Muscle of leg (tissue), 11 donors: Measurements from ENCODE around the gene HYDIN. TPM values are rescaled to one million over a fixed set of nuclear protein-coding genes. Genes with fewer than 3 reads are reported as not detected.

Experiments used
- DNase-seq: peaks from one replicate; pipeline ENCODE4 v3.0.0; 2013
- H3K27ac ChIP-seq: one replicate; pipeline ENCODE4 v1.5.1; 2013; ENCODE audit warnings: mild to moderate bottlenecking, low read length, control low read depth
- H3K27me3 ChIP-seq: one replicate; pipeline ENCODE4 v1.6.1; 2013; ENCODE audit warnings: low read length; ENCODE audit not compliant: control insufficient read depth, insufficient read depth
- H3K36me3 ChIP-seq: one replicate; pipeline ENCODE4 v1.6.1; 2013; ENCODE audit warnings: low read length; ENCODE audit not compliant: control insufficient read depth, insufficient read depth
- H3K4me1 ChIP-seq: one replicate; pipeline ENCODE4 v1.6.1; 2013; ENCODE audit warnings: low read length; ENCODE audit not compliant: control insufficient read depth, insufficient read depth
- H3K4me3 ChIP-seq: one replicate; pipeline ENCODE4 v1.5.1; 2013; ENCODE audit warnings: low read length, control low read depth
- H3K9me3 ChIP-seq: replicated peaks from 2 replicates; pipeline ENCODE4 v1.6.1; 2013; ENCODE audit warnings: low read depth, low read length; ENCODE audit not compliant: control insufficient read depth
- WGBS: methylation state at CpG from one replicate; pipeline ENCODE4 v1.1.5; 2013; ENCODE audit warnings: missing lambda C conversion rate; ENCODE audit not compliant: insufficient coverage; 5-methylcytosine and 5-hydroxymethylcytosine counted together
- polyA plus RNA-seq, 8 donors: library from polyadenylated mRNA; unstranded; fragments of 120-200 nt; gene quantifications; one replicate each; pipeline versions ENCODE4 v1.2.1 to v1.2.3, GENCODE V29; 2013; ENCODE audit warnings: inconsistent platforms in 1 of 8, low replicate concordance in 1 of 8; ENCODE audit not compliant: insufficient read length in 8 of 8, insufficient read depth in 1 of 8
- total RNA-seq: library from RNA; stranded (reverse); fragments of 120-200 nt; gene quantifications from one replicate; pipeline ENCODE4 v1.2.4, GENCODE V29; 2013

The HYDIN gene
- total and polyA plus RNA-seq, 9 donors = 0.57 to 3.2 (median 1.5) TPM

DNA sequence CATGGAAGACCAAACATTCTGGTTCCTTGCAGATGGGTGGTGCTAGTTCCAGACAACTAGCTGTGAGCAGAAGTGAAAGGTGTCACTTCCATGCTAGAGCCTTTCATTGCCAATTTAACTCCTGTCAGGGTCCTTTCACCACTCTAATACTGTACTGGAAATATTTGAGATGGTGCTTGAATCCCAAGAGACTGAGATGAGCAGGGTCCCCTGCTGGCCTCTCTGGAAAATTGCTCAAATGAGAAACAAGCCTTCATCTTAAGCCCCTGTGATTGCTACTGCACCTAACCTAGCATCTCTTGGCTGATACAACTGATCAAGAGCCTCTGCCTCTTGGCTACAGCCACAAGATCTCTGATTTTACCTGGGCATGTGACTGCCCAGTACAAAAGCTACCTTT is 422.2 kb downstream of the HYDIN start:
- Histone ChIP-seq H3K36me3 (no peaks in the 10 kb centered on the region), H3K4me3 (no peak overlapping the region), H3K27ac (no peak overlapping the region), H3K27me3 (peaks cover 5% of the 10 kb centered on the region), H3K4me1 (no peaks in the 10 kb centered on the region), H3K9me3 (no peaks in the 10 kb centered on the region)
- no peak for DNase-seq

DNA sequence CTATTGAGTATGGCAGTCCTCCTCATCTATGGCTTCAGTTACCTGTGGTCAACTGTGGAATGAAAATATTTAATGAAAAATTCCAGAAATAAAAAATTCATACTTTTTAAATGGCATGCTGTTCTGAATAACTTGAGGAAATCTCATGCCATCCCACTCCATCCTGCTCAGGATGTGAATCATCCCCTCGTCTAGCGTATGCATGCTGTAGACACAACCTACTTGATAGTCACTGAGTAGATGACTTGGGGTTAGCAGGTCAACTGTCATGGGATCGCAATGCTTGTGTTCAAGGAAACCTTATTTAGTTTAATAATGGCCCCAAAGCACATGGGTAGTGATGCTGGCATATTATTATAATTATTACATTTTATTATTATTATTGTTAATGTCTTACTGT is 424.7 kb downstream of the HYDIN start:
- Histone ChIP-seq H3K4me1 (peaks cover 3% of the 10 kb centered on the region), H3K27me3 (peaks cover 5% of the 10 kb centered on the region), H3K27ac (no peak overlapping the region), H3K4me3 (no peak overlapping the region), H3K36me3 (no peaks in the 10 kb centered on the region), H3K9me3 (no peaks in the 10 kb centered on the region)
- no CpG with 5 or more reads among the region's 3 CpGs for WGBS
- no peak for DNase-seq

DNA sequence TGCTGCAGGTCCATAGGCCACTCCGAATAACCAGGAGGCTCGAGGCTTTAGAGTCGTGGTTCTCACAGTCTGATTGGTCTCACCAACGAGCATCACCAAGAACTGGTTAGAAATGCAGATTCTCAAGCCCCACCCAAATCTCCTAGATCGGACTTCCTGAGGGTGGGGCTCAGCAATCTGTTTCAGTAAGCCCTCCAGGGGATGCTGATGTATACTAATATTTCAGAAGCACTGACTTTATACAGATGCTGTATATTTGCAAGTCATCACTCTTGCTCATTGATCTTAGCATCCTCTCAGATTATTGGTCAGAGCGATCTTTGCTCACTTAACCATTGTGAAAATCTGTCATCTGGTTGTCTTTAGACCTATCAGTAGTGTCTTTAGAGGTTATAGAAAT is 425.1 kb downstream of the HYDIN start:
- Histone ChIP-seq H3K27ac (no peak overlapping the region), H3K4me3 (no peak overlapping the region), H3K36me3 (no peaks in the 10 kb centered on the region), H3K9me3 (no peaks in the 10 kb centered on the region), H3K27me3 (peaks cover 5% of the 10 kb centered on the region), H3K4me1 (peaks cover 5% of the 10 kb centered on the region)
- no peak for DNase-seq
- WGBS = 100% methylated on average over 1 of the region's 6 CpGs

DNA sequence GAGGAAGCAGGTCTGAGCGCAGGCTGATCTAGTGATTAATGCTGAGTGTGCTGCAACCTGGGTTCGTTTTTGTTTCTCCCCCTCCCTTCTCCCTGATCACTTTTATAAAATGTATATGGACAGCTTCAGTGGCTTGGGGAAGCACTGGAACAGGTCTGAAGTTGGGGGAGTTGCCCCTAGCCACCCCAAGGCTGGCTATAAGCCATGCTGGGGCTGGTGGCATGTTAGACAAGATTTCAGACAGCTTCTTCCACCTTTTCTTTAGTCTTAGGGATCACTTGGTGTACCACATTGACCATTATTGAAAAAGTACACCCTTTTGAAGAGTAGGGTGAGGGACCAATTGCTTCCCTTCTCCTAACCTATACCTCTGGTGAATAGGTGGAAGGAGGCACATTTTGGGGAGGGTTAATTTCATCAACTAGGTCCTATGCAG is 425.8 kb downstream of the HYDIN start:
- Histone ChIP-seq H3K4me3 (no peak overlapping the region), H3K36me3 (no peaks in the 10 kb centered on the region), H3K4me1 (peaks cover 10% of the 10 kb centered on the region), H3K27me3 (peaks cover 5% of the 10 kb centered on the region), H3K9me3 (no peaks in the 10 kb centered on the region), H3K27ac (no peak overlapping the region)
- no CpG with 5 or more reads among the region's 2 CpGs for WGBS
- DNase-seq = no peak

DNA sequence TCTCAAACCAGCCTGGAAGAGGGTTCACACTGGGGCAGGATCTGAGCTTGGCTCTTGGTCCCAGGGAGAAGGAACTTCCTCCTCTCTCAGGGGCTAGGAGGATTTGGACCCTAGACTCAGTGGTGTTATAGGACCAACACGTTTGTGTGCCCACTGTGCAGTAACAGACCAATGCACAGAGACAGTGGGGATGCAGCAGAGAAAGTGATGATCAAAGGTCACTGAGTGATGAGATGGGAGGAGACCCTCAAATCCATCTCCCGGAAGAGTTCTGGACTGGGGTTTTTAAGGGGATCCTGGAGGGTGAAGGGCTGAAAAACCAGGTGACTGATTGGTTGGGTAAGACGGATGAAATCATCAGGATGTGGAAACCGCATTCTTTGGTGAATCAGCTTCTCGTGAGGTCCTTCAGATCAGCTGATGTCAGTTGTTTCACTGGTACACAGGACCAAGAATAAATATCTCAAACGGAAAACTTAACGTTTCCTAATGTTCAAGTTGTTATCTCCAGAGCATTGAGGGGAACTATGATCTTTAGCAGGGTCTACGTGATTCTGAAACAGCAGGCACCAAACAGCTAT is 426.3 kb downstream of the HYDIN start:
- DNase-seq = no peak
- Histone ChIP-seq H3K27ac (no peak overlapping the region), H3K4me1 (peaks cover 14% of the 10 kb centered on the region), H3K4me3 (no peak overlapping the region), H3K9me3 (no peaks in the 10 kb centered on the region), H3K36me3 (no peaks in the 10 kb centered on the region), H3K27me3 (peaks cover 5% of the 10 kb centered on the region)
- WGBS = 59% methylated on average over 5 of the region's 8 CpGs

DNA sequence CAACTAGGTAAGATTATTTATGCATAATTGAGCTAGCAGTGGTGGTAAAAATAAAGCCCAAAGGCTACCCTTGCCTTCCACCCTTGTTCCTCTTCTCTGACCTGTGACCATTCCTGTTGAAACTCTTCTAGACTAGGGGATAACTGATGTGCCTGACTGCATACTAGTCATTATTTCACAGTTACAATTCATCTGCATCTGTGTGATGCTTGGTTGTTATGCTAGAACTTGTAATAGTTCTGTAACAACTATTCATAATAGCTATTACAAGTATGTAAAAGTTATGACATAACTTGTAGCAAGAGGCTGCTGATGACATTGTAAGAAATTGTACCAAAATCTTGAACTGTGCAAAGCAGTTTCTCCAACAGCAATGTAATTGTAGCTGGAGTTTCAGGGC is 427.2 kb downstream of the HYDIN start:
- Histone ChIP-seq H3K4me3 (no peak overlapping the region), H3K36me3 (no peaks in the 10 kb centered on the region), H3K27me3 (no peaks in the 10 kb centered on the region), H3K27ac (no peak overlapping the region), H3K9me3 (no peaks in the 10 kb centered on the region), H3K4me1 (peaks cover 14% of the 10 kb centered on the region)
- DNase-seq = no peak

DNA sequence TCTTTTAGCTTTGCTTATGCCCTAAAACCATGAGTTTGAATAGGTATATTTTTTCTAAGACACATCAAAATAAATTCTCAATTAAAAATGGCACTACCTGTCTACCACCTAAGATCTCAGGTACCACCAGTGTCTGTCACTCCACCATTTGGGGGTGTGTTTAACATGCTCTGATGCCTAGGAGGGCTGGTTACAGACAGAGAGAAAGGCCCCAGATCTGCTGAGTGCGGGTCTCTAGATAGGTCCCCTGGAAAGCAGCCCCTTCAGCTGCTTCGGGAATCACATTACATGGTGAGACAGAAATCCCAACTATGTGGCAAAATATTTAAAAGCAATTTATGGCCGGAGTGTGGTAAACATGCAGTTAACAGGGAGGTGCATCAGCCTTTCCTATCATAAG is 428.9 kb downstream of the HYDIN start:
- Histone ChIP-seq H3K36me3 (no peaks in the 10 kb centered on the region), H3K4me1 (peaks cover 14% of the 10 kb centered on the region), H3K4me3 (no peak overlapping the region), H3K9me3 (no peaks in the 10 kb centered on the region), H3K27me3 (no peaks in the 10 kb centered on the region), H3K27ac (no peak overlapping the region)
- 83% methylated on average over 2 of the region's 3 CpGs for WGBS
- no peak for DNase-seq

DNA sequence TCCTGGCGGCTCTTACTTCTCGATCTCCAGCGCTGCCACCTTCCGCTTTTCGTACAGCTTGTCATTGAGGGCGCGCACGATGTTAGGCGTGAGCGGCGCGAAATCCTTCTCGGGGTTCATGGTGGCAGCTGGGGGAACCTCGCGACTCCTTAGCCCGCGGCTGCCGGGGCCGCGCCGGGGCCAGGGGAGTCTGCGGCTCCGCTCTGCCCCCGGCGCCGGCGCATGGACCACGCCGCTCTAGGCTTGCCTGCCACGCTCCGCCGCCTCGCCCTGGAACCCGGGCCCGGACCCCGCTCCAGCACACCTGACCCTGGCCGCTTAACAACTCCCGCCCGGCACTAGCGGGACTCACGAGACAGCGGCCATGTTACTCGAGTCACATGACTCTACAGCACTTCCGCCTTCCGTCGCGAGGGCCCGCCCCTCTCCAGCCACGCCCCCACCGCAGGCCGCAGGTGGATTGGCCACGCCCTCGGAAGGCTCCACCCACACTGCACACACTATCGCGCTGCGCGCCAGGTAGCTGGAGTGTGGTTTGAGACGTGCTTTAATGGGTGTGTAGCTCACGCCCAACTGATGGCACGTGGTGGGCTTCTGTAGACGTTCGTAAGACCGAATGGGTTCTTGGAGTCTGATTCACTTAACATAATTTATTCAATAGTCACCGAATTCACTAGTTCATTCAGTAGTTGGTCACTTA is 429.6 kb downstream of the HYDIN start, which contains the start of gene VAC14:
Gene VAC14, minus strand, starts transcription at position 378 of the 700 bp plus-strand sequence. Its CDS starts 258 bp downstream, at position 120.
- peak; percentile 87 for DNase-seq
- H3K36me3 ChIP-seq = no peaks in the 10 kb centered on the region
- H3K4me1 ChIP-seq = peaks cover 14% of the 10 kb centered on the region
- WGBS = 0% methylated on average over 49 of the region's 64 CpGs
- peak within 1 kb of the TSS; percentile 88 for H3K4me3 ChIP-seq
- no peaks in the 10 kb centered on the region for H3K27me3 ChIP-seq
- H3K27ac ChIP-seq = peak within 1 kb of the TSS; percentile 6
- H3K9me3 ChIP-seq = no peaks in the 10 kb centered on the region

DNA sequence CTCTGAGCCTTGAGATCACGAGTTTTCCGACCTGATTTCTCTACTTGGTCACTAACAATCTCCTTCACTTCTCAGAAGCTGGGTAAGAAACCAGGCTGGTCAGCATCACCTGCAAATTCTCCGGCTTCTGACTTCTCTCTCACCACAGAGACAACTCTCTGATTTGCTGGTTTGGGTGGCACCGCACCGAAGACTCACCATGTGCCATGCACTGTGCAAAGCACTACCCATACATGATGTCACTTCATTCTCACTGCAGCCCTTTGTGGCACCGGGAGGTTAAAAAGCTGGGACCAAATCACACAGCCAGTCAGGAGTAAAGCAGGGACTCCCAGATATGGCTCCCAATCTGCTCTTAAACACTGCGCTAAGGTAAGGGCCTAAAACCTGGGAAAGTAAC is 430.2 kb downstream of the HYDIN start:
- WGBS = 15% methylated on average over 7 of the region's 7 CpGs
- H3K4me1 ChIP-seq = peaks cover 14% of the 10 kb centered on the region
- no peaks in the 10 kb centered on the region for H3K9me3 ChIP-seq
- no peaks in the 10 kb centered on the region for H3K27me3 ChIP-seq
- H3K27ac ChIP-seq = peak overlapping the region; percentile 6
- no peaks in the 10 kb centered on the region for H3K36me3 ChIP-seq
- DNase-seq = no peak
- H3K4me3 ChIP-seq = peak overlapping the region; percentile 88

DNA sequence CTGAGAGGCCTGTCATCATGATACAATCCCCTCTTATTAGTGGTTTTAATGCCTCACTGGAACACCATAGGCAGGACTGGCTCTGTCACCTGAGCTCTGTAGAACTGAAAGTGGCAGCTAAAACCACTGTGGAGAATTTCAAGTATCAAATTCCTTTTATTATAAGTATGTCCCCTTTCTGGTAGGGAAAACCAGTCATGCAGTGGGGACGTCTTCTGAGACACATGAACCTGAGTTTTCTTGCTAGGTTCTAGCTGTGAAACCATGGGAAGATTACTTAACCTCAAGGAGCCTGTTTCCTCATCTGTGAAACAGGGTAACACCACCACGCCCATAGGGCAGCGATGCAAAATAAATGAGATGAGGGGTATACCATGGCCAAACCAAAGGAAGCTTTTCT is 434.2 kb downstream of the HYDIN start:
- Histone ChIP-seq H3K4me3 (no peak overlapping the region), H3K4me1 (peaks cover 11% of the 10 kb centered on the region), H3K36me3 (no peaks in the 10 kb centered on the region), H3K27ac (no peak overlapping the region), H3K27me3 (no peaks in the 10 kb centered on the region), H3K9me3 (no peaks in the 10 kb centered on the region)
- no peak for DNase-seq
- WGBS = 90% methylated on average over 3 of the region's 3 CpGs
